BE2C (cell line): ENCODE results near the gene DCANP1.

Source experiments
- DNase-seq: peaks from one replicate; pipeline ENCODE4 v3.0.0-alpha.2; 2020
- H3K27me3 ChIP-seq: fragments of 250-450 bp; sonication (Bioruptor Pico); 2 replicates; pipeline ENCODE4 v1.5.1; 2020; ENCODE audit warnings: mild to moderate bottlenecking
- H3K36me3 ChIP-seq: fragments of 250-450 bp; sonication (Bioruptor Pico); 2 replicates; pipeline ENCODE4 v1.5.1; 2020; ENCODE audit warnings: mild to moderate bottlenecking
- H3K4me1 ChIP-seq: fragments of 250-450 bp; sonication (Bioruptor Pico); 2 replicates; pipeline ENCODE4 v1.5.1; 2020
- H3K4me3 ChIP-seq: 2 replicates; pipeline ENCODE4 v1.5.1; 2011; ENCODE audit warnings: low read depth, low read length
- H3K9me3 ChIP-seq: fragments of 250-450 bp; sonication (Bioruptor Pico); 2 replicates; pipeline ENCODE4 v1.5.1; 2020
- CTCF ChIP-seq: IDR thresholded peaks from 2 replicates; pipeline ENCODE4 v1.5.1; 2012; ENCODE audit warnings: mild to moderate bottlenecking, low read depth, low read length

Gene DCANP1

DNA sequence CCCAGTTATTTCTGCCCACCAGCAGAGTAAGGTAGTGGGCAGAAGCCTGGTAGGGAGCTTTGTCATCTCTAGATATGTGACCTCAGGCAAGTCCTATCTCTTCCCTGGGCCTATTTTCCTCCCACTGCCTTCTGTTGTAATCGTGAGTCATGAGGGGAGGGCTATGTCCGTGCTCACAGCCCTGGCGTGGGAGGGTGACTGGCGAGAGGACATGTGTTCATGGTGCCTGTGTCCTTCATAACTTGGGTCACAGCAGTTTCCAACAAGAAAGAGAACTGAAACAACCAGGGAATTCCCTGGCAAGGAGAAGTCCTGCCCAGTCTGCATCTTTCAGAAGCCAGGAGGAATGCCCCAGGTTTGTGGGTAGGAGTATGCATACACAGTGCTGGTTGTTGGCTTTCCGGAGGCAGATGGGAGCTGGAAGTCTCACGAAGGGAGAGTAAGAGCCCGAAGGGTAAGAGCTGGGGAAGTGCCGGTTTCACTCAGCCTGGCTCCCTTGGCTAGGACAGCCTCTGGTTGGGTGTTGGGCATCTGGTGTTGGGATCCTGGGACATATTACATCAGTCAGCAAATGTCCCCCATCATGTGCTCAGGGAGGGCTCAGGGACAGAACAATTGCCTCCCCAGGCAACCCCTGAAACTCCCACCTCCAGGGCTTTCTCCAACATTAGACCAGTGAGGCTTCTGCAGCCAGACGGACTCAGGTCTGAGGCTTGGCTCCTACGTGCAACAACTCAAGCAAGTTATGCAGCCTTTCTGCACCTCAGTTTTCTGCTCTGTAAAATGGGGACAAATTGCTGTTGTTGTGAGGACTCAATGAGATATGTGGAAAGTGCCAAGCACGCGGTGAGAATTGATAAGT is 9.3 kb upstream of the DCANP1 start:
- Histone ChIP-seq H3K9me3 (no peaks in the 10 kb centered on the region), H3K4me3 (no peak overlapping the region), H3K27me3 (peaks cover 55% of the 10 kb centered on the region), H3K4me1 (no peaks in the 10 kb centered on the region), H3K36me3 (no peaks in the 10 kb centered on the region)
- TF ChIP-seq CTCF: no peak
- DNase-seq: no peak

- Histone ChIP-seq H3K4me1 (no peaks in the 10 kb centered on the region), H3K36me3 (no peaks in the 10 kb centered on the region), H3K4me3 (no peak overlapping the region), H3K27me3 (peaks cover 51% of the 10 kb centered on the region), H3K9me3 (no peaks in the 10 kb centered on the region)
- no peak for TF ChIP-seq CTCF
- no peak for DNase-seq
Measured at GRCh38 chr5:135455876-135456237, 8.7 kb upstream of the DCANP1 start.

- Histone ChIP-seq H3K4me1 (no peaks in the 10 kb centered on the region), H3K27me3 (peaks cover 42% of the 10 kb centered on the region), H3K4me3 (no peak overlapping the region), H3K36me3 (no peaks in the 10 kb centered on the region), H3K9me3 (no peaks in the 10 kb centered on the region)
- peak; percentile 1 for DNase-seq
- no peak for TF ChIP-seq CTCF
Measured at GRCh38 chr5:135454946-135455345, 7.8 kb upstream of the DCANP1 start.

GRCh38 chr5:135453613-135454012 is 6.5 kb upstream of the DCANP1 start:
- TF ChIP-seq CTCF: no peak
- Histone ChIP-seq H3K4me3 (no peak overlapping the region), H3K36me3 (no peaks in the 10 kb centered on the region), H3K9me3 (no peaks in the 10 kb centered on the region), H3K4me1 (no peaks in the 10 kb centered on the region), H3K27me3 (peaks cover 29% of the 10 kb centered on the region)
- DNase-seq: no peak

DNA sequence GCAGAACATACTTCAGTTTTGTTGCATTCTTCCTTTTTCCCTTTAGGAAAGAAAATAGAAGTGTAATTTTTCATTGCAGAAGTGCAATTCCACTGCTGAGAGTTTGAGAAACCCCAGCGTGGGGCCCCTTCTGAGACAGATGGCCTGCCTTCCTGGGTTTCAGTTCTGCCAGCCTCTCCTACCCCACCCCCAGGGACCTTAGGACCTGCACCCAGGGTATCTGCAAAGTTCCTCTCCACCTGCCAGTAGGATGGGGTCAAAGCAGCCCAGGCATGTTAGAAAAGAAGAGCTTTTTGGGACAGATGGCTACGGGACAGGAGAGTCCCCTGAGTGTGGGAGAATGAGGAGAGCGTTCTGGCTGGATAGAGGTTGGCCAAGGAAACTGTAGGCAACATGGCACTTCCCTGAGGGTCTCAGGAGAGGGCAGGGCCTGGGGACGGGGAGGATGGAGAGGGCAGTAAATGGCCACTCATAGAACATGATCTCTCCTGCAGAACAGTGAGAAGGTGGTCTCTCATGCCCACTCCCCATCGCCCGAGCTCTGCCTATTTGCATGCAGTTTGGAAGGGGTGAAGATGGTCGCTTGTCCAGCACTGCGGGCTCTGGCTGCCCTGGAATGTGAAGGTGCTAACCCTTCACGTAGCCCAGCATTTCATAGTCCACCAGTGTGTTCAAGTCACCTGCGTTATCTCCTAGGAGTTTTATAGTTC is 5.3 kb upstream of the DCANP1 start, which contains the start of gene TIFAB:
Gene TIFAB, minus strand, starts transcription at position 31 of the 710 bp plus-strand sequence. CDS start 2,412 bp downstream, outside the sequence.
- TF ChIP-seq CTCF: no peak
- DNase-seq: peak; percentile 2
- no peaks in the 10 kb centered on the region for H3K4me1 ChIP-seq
- no peaks in the 10 kb centered on the region for H3K9me3 ChIP-seq
- no peaks in the 10 kb centered on the region for H3K36me3 ChIP-seq
- peaks cover 21% of the 10 kb centered on the region for H3K27me3 ChIP-seq
- no peak within 1 kb of the TSS for H3K4me3 ChIP-seq
